ENCODE data around the gene MAML2.

The MAML2 gene

DNA sequence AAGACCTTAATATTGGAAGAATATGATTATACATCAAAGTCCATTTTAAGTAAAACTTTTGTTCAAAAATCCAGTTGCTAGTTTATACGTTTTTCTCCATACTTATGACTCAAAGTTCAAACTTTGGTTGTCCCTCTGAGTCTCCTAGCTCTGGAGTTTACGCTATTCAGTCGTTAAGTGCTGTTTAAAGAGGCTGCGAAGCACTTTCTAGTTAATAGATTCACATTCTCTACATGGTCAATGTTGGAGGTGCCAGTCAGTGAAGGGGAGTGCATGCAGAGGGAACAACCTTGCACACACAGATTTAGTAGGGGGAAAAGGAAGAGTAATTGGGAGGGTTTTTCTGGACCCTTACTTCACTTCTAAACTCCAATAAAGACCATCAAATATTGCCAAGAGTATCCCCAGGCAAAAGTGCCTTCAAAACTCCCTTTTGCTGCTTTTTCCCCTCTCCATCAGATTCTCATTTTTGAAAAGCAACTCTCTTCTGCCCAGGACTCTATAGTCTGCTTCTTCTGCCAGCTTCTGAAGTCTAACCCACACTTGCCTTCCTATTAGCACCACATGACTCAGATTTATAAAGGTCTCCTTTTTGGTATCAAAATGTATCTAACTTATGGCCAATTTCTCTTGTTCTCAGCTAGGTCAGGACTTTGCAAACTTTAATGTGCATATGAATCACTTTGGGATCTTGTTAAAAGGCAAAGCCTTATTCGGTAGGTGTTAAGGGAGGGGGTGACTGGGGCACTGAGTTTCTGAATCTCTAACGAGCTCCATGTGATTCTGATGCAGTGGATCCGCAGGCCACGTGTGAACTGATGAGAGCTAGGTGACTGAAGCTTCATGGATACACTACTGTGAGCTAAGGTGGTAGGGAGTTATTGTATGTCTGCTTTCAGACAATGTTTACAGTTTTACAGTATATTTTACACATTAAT lies 322.9 kb downstream of the MAML2 start:
- DNase-seq (ENCODE audit: low read depth in 2 of 2, low spot score in 1 of 2), result no peak

DNA sequence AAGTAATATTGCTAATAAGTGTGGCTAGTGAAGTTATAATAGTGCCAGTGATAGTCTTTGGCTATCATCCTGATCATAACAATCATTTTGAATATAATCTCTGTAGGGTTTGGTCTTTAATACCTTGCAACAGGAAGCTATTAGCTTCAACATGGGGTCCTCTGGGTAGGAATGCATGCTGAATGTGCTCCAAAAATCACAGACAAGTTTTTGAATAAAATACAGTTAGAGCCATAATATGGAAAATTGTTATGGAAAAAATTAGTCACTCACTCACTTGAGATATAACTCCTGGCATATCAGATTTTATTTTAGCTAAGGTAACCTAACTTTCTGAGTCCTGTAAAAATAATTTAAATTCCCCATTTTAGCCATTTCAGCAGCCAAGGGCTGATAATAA lies 323.7 kb downstream of the MAML2 start:
- no peak for DNase-seq (ENCODE audit: low read depth in 2 of 2, low spot score in 1 of 2)

DNA sequence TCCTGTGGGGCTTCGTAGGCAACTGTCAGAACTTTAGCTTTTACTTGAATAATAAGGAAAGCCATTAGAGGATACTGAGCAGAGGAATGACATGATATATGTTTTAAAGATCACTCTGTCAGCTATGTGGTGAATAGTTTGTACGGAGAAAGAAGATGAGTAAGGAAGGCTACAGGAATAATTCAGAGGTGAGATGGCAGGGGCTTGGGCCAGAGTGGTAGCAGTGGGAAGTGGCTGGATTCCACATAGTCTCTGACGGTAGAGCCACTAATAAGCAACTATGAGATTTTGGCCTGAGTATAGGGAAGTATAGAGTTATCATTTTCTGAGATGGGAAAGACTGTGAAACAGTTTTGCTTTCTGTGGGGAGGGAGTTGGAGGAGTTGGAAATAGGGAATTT lies 325.1 kb downstream of the MAML2 start:
- DNase-seq (ENCODE audit: low read depth in 2 of 2, low spot score in 1 of 2), result no peak

DNA sequence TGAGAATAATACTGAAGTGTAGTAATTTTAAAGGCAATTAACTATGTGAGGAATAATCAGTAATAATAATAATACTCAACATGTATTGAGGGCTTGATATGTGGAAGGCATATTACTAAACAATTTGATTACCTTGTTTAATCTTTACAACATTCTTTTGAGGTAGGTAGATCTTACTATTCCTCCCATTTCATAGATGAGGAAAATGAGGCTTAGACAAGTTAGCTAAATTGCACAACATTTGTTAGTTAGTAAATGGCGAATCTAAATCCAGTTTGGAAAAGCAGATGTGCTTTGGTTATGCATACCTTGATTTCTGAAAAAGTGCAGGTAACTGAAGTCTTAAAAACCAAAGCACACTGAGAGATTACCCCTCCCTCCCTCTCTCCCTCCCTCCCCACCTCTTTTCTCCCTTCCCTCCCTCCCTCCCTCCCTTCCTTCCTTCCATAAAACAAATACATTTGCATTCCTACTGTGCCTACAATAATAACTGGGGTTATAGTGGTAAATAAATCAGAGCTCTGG lies 326.0 kb downstream of the MAML2 start:
- DNase-seq (ENCODE audit: low read depth in 2 of 2, low spot score in 1 of 2), result no peak

DNA sequence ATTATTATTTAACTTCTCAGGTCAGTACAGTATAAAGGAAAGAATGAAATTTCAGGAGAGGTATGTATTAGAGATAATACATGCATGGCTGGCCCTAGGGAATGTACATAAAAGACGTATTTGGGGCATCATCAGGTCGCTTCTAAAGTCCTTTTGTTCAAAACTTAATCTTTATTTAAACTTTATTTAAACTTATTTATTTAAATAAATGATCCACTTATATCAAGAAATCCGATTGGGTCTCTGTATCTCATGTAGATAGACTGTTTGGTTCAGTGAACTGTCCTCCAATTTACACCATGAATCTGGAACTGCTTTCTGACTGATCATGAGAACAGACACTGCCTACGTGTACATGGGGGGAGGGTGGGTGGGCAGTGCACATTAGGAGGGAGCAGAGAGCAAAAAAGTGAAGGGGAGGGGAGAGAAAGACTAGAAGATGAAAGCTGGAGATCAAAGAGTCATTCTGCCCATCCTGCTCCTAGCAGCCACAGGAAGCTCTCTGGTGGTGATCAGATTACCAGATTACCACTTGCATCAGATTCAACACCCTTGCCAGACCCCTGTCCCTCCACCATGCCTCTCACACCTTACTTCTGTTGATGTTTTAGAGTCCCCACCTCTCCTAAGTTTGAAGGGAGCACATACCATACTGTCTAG lies 327.0 kb downstream of the MAML2 start:
- DNase-seq (ENCODE audit: low read depth in 2 of 2, low spot score in 1 of 2), result no peak

DNA sequence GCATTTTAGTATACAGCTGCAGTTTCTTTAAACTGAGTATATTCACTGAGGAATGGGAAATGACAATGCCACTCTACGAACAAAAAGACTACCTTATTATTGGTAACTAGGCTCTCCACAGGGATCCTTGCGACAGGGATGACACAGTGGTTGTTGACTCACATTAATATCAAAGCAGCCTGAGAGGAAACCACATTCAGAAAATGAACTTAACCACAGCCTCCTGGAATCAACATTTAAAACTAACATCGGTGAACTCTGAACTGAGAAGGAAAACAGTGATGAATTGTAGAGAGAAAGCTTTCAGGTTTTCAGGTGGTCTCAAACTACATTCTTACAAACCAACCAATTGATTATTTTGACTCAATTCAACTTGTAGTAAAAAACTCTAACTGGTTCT lies 328.8 kb downstream of the MAML2 start:
- no peak for DNase-seq (ENCODE audit: low read depth in 2 of 2, low spot score in 1 of 2)

DNA sequence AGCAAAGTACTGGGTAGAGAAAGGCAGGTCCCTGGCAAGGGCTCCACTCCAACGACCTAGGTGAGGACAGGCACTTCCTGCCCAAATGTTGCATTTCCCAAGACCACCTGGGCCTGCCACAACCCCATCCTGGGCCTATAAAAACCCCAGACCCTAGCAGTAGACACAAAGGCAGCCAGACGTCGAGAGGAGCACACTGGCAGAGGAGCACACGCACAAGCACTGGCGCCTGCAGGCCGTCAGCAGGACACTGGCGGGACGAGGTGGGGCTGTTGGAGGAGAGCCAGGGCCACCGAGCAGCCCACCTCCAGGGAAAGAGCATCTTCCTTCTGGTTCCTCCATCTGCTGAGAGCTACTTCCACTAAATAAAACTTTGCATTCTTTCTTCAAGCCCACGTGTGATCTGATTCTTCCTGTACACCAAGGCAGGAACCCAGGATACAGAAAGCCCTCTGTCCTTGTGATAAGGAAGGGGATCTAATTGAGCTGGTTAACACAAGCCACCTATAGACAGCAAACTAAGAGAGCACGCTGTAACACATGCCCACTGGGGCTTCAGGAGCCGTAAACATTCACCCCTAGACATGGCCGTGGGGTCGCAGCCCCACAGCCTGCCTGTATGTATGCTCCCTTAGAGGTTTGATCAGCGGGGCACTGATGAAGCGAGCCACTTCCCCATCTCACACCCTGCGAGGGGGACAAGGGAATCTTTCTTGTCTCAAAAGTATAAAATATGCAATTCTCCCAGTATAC lies 329.4 kb downstream of the MAML2 start:
- DNase-seq (ENCODE audit: low read depth in 2 of 2, low spot score in 1 of 2), result no peak

DNA sequence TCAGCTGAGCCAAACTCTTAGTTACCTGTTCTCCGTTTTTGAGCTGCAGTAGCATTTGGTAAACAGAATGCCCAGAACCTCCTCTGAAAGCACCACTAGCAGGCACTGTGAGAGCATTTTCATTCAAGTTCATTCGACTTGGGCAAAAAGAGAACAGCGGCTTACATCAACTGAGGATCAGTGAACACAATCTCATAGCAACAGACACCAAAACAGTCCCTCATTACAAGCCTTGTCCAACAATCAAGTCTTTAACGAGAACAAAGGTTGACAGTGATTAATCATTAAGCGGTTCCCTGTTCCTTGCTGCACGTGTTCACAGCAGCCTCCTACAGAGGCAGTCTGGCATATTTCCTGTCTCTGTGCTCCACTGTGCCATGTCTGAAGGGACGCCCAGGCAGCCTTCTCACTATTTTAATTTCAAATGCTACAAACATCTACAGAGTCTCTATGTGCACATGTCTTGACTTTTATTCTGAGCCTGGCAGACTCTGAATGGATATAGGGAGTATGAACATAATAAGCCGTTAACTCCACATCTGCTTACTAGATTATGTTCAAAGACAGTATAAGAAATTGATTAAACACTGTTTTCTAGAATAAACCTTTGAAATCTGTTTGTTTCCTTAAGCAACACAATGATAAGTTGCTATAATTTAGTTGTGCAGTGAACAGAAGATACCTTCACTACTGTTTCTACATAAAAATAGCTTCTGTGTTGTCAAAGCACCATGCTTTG lies 330.7 kb downstream of the MAML2 start:
- DNase-seq (ENCODE audit: low read depth in 2 of 2, low spot score in 1 of 2), result peak in 1 of 2 donors; percentile 18

DNA sequence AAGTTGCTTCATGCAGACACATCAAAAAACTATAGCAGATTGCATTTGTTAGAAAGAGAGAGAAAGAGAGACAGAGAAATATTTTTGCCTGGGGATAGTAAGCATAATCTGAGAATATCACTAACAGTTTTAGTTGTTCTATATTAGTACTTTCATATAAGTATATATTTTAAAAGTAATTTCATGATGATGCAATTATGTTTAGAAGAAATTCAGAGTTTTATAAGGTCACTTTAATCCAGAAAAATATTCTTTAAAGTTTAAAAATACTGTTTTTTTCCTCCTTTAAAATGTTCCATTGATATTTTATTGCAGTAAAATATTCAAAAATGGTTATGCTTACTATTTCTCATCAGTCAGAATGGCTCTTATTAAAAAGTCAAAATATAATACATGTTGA lies 332.3 kb downstream of the MAML2 start:
- no peak for DNase-seq (ENCODE audit: low read depth in 2 of 2, low spot score in 1 of 2)

DNA sequence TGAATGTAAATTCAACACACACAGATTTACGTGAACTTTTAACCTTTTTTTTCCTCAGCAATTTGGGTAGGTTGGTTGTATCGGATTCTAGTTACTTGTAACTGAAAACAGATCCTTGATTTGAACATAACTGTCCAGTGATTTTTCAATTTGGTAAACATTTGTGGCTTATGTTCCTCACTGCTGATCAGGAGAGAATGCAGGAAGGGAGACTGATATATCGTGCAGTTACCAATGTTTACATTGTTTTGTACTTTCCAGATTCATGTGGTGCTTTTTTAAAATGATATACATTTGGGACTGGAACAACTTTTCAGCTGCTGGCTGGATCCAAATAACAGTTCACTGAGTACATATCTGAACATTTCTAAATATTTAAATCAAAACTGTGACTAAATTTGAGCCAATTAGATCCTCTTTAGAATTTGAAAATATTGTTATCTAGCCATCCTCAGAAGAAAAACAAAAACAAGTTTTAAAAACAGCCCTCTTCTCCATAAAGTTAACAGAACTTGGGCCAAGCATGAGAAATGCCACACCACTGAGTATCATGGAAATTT lies 334.8 kb downstream of the MAML2 start:
- DNase-seq (ENCODE audit: low read depth in 2 of 2, low spot score in 1 of 2), result no peak

DNA sequence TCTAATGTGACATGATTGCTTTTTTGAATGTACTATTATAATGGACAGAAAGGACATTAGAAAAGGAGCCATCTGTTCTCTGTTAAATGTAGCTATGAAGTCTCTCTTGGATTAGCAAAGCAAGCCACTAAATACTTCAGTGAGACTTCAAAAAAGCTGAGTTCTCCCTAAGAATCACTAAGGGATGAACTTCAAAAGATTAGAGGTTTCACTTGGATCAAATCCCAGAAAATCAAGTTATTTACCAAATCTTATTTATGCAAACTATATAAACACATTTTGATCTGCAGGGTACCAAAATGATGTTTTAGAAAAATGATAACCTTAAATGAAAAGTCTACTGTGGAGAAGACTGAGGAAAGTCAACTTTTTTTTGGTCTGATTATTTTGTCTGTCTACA lies 337.0 kb downstream of the MAML2 start:
- DNase-seq (ENCODE audit: low read depth in 2 of 2, low spot score in 1 of 2), result no peak

DNA sequence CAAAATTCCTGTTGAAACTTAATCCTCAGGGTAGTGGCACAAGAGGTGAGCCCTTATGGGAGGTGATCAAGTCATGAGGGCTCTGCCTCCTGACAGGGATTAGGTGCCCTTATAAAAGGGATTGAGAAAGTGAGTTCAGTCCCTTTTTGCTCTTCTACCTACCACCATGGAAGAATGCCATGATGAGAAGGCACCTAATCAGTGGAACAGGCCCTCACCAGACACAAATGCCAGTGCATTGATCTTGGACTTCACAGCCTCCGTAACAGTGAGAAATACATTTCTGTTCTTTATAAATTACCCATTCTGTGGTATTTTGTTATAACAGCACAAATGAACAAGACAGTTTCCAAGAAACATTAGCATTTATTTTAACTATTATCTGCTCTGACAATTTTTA lies 338.1 kb downstream of the MAML2 start:
- no peak for DNase-seq (ENCODE audit: low read depth in 2 of 2, low spot score in 1 of 2)

DNA sequence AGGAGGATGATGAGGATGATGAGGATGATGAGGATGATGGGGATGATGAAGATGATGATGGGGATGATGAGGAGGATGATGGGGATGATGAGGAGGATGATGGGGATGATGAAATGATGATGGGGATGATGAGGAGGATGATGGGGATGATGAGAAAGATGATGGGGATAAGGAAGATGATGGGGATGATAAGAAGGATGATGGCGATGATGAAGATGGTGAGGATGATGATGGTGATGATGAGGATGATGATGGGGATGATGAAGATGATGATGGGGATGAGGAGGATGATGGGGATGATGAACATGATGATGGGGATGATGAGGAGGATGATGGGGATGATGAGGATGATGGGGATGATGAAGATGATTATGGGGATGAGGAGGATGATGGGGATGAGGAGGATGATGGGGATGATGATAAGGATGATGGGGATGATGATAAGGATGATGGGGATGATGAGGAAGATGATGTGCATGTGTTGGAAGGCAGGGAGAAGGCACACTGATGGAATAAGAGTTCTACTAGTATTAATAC lies 340.2 kb downstream of the MAML2 start:
- DNase-seq (ENCODE audit: low read depth in 2 of 2, low spot score in 1 of 2), result no peak

DNA sequence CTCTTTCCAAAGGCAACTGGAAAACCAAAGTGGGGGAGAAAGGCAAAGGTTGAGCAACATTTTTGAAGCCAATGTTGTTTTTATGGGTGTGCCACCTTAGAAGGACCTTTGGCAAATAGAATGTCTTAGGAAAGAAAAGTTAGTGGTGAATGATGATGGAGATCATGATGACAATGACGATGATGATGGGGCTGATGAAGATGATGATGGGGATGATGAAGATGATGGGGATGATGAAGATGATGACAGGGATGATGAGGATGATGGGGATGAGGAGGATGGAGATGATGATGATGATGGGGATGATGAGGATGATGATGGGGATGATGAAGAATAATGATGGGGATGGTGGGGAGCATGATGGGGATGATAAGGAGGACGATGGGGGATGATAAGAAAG lies 340.7 kb downstream of the MAML2 start:
- no peak for DNase-seq (ENCODE audit: low read depth in 2 of 2, low spot score in 1 of 2)

DNA sequence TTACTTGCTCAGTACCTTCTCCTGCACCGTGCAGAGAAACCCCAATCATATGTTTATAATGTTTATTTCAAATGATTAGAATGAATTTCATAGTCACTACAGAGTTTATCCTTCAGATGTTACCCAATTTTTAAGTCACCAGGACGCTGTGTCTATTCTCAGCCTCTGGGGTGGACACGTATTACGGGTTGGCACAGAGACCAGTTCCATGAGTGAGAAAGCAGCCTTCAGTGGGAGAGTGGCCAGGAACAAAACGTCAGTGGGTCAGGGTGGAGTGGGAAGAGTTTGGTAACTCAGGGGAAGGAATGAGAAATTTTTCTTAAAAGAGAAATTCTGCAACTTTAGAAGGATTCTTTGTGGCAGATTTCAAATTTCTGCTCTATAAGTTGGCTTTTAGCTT lies 342.0 kb downstream of the MAML2 start:
- no peak for DNase-seq (ENCODE audit: low read depth in 2 of 2, low spot score in 1 of 2)

DNA sequence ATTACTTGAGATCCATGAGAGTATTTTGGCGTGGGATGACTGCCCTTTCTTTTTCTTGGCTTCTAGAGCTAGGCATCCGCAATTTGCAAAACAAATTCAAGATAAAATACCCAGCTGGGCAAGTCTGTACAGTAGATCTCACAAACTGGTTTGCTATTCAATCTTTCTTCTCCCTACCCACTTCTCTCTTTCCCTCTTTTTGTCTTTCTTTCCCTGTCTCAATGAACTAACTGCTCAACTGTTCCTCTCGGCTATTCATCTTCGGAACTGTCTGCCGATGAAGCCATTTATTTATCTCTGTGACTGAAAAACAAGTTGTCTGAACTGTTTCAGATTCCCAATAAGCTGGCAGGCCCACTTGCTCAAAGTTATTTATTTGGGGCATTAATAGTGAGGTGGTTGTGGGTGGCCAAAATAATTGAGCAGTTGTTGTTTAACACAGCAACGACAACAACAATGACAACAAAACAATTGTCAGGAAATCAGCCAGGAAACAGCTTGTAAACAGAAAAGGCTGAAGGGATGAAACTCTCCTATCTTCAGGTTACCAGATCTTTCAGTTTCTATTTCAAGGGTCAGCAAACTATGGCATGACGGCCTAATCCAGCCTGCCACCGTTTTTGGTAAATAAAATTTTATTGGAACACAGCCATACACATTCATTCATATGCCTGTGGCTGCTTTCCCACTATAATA lies 343.1 kb downstream of the MAML2 start:
- DNase-seq (ENCODE audit: low read depth in 2 of 2, low spot score in 1 of 2), result no peak

DNA sequence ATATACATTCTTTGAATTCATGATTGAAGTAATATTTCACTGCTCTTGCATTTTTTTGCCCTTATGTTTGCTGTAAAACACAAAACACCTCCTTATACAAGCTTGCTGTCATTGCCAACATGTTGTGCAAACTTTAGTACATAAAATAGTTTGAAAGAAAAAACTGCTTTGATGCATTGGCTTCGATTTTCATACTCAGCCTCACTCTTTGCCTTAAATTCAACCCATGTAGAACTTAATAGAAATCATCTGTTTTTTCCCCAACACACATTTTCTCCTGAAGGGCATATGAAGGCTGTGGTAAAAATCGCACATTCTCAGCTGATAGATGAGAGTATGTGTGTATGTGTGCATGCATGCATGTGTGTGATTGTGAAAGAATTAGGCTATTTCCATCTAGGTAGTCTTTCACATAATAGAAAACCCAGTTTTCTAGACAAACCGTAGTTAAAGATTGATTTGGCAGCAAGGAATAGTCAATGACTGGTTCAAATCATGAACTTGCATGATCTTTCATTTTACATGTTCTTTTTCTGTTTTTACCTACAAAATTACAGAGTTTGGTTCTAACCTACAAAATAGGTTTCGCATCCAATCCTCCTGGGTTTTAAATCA lies 346.3 kb downstream of the MAML2 start:
- DNase-seq (ENCODE audit: low read depth in 2 of 2, low spot score in 1 of 2), result no peak

DNA sequence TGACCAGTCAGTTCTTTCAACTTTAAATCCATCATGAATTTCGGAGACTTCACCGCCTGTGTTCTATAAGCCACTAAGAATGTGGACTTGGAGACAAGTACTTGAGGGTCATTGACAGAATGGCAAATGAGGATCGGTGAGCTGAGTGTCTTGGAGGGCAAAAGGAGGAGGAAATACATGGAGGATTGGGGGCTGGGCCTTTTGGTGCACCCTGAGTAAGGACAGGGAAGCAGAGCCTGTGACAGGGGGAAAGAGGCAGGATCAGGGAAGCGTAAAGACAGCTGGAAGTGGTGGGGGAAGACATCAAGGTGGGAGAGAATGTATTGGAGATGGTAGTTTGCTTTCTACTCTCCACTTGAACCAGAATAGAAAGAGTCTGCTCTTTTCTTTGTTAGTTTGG lies 348.7 kb downstream of the MAML2 start:
- DNase-seq (ENCODE audit: low read depth in 2 of 2, low spot score in 1 of 2), result no peak
